Measurements from ENCODE around the gene DBN1.

The DBN1 gene

DNA sequence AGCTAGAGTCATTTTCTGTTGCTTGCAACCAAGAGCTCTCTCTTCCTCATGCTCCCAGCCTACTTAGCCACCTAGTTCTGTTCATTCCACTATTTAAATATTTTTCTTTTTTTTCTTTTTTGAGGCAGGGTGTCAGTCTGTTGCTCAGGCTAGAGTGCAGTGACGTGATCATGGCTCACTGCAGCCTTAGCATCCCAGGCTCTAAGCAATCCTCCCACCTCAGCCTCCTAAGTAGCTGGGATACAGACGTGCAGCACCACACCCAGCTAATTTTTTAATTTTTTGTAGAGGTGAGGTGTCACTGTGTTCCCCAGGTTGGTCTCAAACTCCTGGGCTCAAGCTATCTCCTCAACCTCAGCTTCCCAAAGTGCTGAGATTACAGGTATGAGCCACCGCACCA is 59.0 kb downstream of the DBN1 start:
- no peak overlapping the region for H3K27ac ChIP-seq
- no peak for DNase-seq (ENCODE audit: low read depth, low spot score)

DNA sequence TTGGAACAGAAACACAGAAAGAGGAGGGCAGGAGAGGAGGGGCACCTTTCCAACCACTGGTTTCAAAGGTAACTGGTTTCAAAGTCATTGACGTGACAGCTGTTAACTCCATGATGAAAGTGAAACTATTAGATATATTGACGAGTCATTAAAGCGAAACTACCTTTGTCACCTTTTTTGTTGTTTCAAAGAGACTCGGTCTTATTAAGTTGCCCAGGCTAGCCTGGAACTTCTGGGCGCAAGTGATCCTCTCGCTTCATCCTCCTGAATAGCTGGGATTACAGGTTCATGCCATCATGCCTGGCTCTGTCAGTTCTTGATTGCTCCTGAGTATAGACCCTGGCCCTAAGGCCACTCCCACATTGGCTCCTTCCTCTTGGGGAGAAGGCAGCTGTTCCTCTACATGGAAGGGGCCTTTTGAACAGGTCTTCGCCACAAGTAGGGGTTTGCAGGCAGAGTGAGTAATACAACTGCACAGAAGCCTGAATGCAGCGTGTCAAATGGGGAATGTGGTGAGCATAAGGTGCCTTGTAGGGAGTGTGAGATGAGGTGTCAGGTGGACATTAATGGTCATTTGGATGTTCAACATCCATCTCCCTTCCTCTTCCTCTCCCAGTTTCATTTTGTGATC is 60.7 kb downstream of the DBN1 start:
- no peak for DNase-seq (ENCODE audit: low read depth, low spot score)
- no peak overlapping the region for H3K27ac ChIP-seq

GRCh38 chr5:177410575-177410974 is 62.9 kb downstream of the DBN1 start:
- no peak for DNase-seq (ENCODE audit: low read depth, low spot score)
- H3K27ac ChIP-seq = no peak overlapping the region

GRCh38 chr5:177409043-177409801 is 64.2 kb downstream of the DBN1 start, which contains the start of gene F12:
Gene F12 (minus strand): TSS chr5:177409564. CDS start chr5:177409527, 37 bp downstream.
- DNase-seq (ENCODE audit: low read depth, low spot score) = no peak
- H3K27ac ChIP-seq = no peak within 1 kb of the TSS
